IPS-15b (cell line): ENCODE measurements around the gene IGSF3.
"Not testable (repeated sequence)": the region's sequence is repeated elsewhere in the genome, so short reads cannot be mapped to it uniquely, and the experiment has no call there.

Source experiments
- H3K27me3 ChIP-seq: one replicate; pipeline ENCODE4 v1.6.1; 2013; ENCODE audit warnings: low read length; ENCODE audit not compliant: control insufficient read depth, insufficient read depth
- H3K36me3 ChIP-seq: one replicate; pipeline ENCODE4 v1.6.1; 2013; ENCODE audit warnings: low read length; ENCODE audit not compliant: control insufficient read depth, insufficient read depth
- H3K4me1 ChIP-seq: one replicate; pipeline ENCODE4 v1.6.1; 2013; ENCODE audit warnings: mild to moderate bottlenecking, low read length; ENCODE audit not compliant: control insufficient read depth, insufficient read depth
- H3K4me3 ChIP-seq: one replicate; pipeline ENCODE4 v1.5.1; 2013; ENCODE audit warnings: low read depth, low read length
- H3K9ac ChIP-seq: one replicate; pipeline ENCODE4 v1.6.1; 2013; ENCODE audit warnings: low read depth, mild to moderate bottlenecking, low read length
- H3K9me3 ChIP-seq: one replicate; pipeline ENCODE4 v1.6.1; 2013; ENCODE audit warnings: mild to moderate bottlenecking, low read length; ENCODE audit not compliant: control insufficient read depth, insufficient read depth

Gene IGSF3

GRCh38 chr1:116636584-116636983 lies 30.9 kb downstream of the IGSF3 start:
- H3K27me3 ChIP-seq, result not testable (repeated sequence)

DNA sequence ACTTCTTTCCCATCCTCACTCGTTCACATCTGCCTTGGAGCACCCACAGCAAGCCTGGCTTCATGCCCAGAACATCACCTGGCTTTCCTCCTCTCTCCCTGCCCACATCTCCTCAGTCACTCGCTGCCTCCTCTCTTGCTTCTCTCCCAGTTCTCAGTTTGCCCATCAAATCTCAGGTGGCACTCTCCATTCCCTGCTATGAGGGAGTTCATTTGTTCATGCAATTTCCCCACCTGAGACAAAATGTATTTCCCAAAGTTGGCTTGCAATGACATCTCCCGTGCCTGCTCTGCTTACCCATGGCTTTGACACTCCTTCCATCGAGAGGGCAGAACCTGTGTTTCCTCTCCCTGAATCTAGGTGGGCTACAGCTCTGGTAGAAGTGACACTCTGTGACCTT lies 33.1 kb downstream of the IGSF3 start:
- H3K36me3 ChIP-seq, H3K9me3 ChIP-seq, H3K27me3 ChIP-seq, H3K4me1 ChIP-seq, H3K9ac ChIP-seq, H3K4me3 ChIP-seq: not testable (repeated sequence)

More at GRCh38 chr1:116636584-116636983, 30.9 kb downstream of the IGSF3 start:
- H3K9ac ChIP-seq, H3K4me1 ChIP-seq, H3K36me3 ChIP-seq, H3K4me3 ChIP-seq, H3K9me3 ChIP-seq: not testable (repeated sequence)

DNA sequence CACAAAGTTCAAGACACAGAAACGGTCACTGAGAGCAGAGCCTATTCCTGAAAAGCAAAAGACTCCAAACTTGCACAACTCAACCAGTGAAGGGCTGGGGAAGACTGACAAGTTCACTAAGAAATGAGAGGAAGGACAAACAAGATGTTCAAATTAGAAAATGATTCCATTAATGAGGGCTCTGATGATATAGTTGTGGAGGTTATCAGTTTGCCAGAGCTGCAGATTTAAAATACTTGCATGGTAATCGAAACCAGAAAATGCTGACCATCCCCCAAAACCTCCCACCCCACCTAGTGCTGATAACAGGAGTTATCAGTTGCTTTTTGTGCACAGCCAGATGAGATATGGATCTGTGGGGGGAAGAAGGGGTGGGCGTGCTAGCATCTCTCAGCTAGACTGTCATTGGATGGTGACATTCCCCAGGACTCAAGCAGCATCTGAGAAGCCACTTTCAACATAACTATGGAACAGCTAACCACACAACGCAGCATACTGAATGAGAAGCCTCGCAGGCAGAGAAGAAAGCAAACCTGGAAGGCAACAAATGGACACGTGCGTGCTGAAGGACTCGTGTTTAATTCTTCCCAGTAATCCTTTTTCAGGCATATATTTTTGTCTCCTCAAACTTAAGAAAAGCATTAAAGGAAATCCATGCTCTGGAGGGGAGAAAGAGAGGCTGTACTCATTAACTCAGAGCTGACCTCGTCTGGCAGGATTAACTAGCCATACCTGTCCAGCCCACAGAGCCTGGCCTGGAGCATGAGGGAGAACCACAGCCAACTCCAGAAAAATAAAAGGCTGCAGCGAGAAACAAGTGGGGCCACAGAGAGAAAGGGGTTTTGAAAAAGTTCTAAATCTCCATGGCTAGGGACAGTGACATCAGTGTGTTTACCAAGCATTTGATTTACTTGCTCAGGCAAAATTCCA lies 35.3 kb downstream of the IGSF3 start:
- not testable (repeated sequence) for H3K36me3 ChIP-seq, H3K4me3 ChIP-seq, H3K9ac ChIP-seq, H3K4me1 ChIP-seq, H3K9me3 ChIP-seq, H3K27me3 ChIP-seq

DNA sequence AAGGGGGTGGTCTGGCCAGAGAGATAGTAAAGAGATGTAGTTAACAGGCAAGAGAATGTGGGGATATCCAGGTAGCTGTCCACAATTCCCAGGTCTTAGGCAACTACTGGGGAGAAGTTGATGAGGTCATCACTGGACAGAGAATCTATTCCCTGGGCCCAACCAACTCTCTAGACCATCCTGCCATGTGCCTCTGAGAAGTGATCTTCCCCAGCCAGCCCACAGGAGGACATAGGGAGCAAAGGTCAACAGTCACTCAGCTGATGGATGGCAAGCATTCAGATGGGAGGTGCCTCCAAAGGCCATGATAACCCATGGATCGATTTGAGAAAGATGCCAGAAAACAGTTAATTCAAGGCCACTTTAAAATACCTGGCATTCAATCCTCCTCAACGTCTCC lies 36.0 kb downstream of the IGSF3 start:
- not testable (repeated sequence) for H3K4me3 ChIP-seq, H3K9ac ChIP-seq, H3K9me3 ChIP-seq, H3K36me3 ChIP-seq, H3K4me1 ChIP-seq, H3K27me3 ChIP-seq

- H3K9ac ChIP-seq, H3K4me1 ChIP-seq, H3K9me3 ChIP-seq, H3K4me3 ChIP-seq, H3K27me3 ChIP-seq, H3K36me3 ChIP-seq: not testable (repeated sequence)
Measured at GRCh38 chr1:116630057-116630456, 37.5 kb downstream of the IGSF3 start.

- not testable (repeated sequence) for H3K4me3 ChIP-seq, H3K27me3 ChIP-seq, H3K36me3 ChIP-seq, H3K9ac ChIP-seq, H3K9me3 ChIP-seq, H3K4me1 ChIP-seq
Measured at GRCh38 chr1:116629441-116629840, 38.1 kb downstream of the IGSF3 start.

DNA sequence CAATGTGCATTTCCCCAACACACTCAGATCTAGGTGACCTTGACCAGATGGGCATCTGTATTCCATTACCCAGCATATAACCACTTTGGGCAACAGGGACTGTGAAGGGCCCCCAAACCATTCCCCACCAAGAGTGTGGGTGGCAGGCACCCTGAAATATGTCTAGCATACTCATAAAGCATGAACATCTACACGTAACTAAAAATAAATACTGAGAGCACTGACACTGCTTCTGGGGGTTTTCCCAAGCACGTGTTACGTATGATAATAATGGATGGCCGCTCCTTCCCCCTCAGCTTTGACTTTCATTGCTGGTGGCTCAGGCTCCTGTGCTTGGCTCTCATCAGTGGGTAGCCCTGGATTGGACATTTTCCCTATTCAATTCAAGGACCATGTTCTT lies 39.1 kb downstream of the IGSF3 start:
- H3K4me3 ChIP-seq, result no peak overlapping the region
- no peaks in the 10 kb centered on the region for H3K27me3 ChIP-seq
- no peak overlapping the region for H3K9ac ChIP-seq
- H3K36me3 ChIP-seq, result no peaks in the 10 kb centered on the region
- H3K4me1 ChIP-seq, result peaks cover 4% of the 10 kb centered on the region
- H3K9me3 ChIP-seq, result no peaks in the 10 kb centered on the region

DNA sequence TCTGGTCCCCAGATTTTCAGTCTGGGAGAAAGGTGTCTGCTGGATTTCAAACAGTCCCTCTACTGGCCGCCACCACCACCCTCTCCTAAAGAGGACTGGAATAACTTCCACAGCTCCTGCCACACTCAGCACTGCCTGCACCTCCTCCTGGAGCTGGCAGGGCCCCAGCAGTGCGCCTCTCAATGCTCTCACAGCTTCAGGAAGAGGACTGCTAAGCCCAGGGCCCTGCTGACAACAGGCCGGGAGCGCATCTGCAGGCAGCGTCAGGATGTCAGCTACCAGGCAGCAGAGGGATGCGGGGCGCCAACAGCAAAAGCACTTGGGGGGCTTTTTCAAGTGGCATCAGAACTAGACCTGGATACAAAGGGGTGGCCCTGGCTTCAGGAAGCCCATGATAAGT lies 40.2 kb downstream of the IGSF3 start:
- H3K4me1 ChIP-seq, H3K9me3 ChIP-seq, H3K9ac ChIP-seq, H3K27me3 ChIP-seq, H3K36me3 ChIP-seq, H3K4me3 ChIP-seq: not testable (repeated sequence)

DNA sequence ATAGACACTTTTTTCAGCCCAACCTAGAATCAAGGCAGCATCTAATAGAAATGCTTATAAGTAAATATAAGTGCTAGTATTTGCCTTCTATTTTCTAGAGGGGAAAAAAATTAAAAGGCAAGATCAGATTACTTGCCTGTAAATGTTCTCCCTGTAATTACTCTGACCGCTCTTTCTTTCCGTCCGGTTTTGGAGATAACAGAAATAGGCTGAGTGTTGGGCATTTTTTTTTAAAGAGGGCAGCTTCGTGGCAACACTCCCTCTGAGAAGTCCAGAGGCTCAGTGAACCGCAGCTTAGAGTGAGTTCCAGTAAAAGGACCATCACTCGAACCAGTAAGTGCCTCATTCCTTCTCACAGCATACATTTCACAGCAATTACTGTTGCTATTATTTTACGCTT lies 40.6 kb downstream of the IGSF3 start:
- not testable (repeated sequence) for H3K36me3 ChIP-seq, H3K4me1 ChIP-seq, H3K4me3 ChIP-seq, H3K9ac ChIP-seq, H3K27me3 ChIP-seq, H3K9me3 ChIP-seq

DNA sequence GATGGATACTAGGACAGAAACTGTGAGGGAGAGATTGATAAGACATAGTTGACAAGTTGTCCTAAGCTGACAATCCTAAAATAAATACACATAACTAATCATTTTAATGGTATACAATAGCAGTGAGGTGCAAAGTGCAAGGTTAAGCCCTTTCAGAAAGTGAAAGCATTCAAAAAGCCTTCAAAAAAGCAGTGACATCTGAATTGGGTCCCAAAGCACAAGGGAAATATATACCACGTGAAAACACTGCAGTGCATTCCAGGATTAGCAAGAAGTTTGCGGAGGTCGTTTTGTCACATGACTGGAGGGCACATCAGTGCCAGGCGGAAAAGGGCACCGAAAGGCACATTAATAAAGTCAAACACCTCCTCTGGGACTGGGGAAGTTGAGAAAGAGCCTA lies 42.4 kb downstream of the IGSF3 start:
- not testable (repeated sequence) for H3K4me3 ChIP-seq, H3K27me3 ChIP-seq, H3K4me1 ChIP-seq, H3K9ac ChIP-seq, H3K36me3 ChIP-seq, H3K9me3 ChIP-seq

DNA sequence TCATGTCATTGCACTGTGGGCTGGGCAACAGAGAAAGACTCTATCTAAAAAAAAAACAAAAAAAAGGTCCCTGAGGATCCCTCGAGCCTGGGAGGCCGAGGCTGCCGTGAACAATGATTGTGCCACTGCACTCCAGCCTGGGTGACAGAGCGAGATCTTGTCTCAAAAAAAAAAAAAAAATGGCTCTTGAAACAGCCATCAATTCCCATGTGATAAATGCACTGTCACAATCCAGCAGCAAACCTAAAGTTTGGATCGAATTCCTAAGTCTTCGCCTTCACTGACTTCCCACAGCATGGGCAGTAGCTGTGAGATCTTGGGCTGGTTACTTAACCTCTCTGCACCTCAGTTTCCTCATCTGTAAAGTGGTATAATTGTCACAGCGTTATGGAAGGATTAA lies 43.5 kb downstream of the IGSF3 start:
- no peak overlapping the region for H3K9ac ChIP-seq
- peaks cover under 1% of the 10 kb centered on the region for H3K4me1 ChIP-seq
- no peaks in the 10 kb centered on the region for H3K9me3 ChIP-seq
- H3K36me3 ChIP-seq, result no peaks in the 10 kb centered on the region
- H3K4me3 ChIP-seq, result no peak overlapping the region
- H3K27me3 ChIP-seq, result no peaks in the 10 kb centered on the region

GRCh38 chr1:116622496-116622895 lies 45.0 kb downstream of the IGSF3 start:
- not testable (repeated sequence) for H3K9me3 ChIP-seq, H3K27me3 ChIP-seq, H3K4me1 ChIP-seq, H3K4me3 ChIP-seq, H3K36me3 ChIP-seq, H3K9ac ChIP-seq
